ENCODE results near the gene MICU1.

GRCh38 chr10:72525277-72525676 is 100.6 kb downstream of the MICU1 start:
- TF ChIP-seq CTCF (optimal IDR thresholded peaks at IDR 0.05 in 1 of 3, IDR thresholded peaks at IDR 0.05 in 1 of 3, conservative IDR thresholded peaks at IDR 0.05 in 1 of 3; ENCODE audit: extremely low read depth in 1 of 3, insufficient read depth in 2 of 3, low read length in 3 of 3) (no peak), EZH2 (IDR thresholded peaks at IDR 0.05; ENCODE audit: low read length) (no peak)

Data from keratinocyte (primary cell).